HCT116 (cell line): Measurements from ENCODE around the gene MRPL20. TPM values are rescaled to one million over a fixed set of nuclear protein-coding genes. Genes with fewer than 3 reads are reported as not detected.

Experiments used
- ATAC-seq: fragments of 200-7000 bp; cut with Tn5 transposase; 2 replicates; pipeline ENCODE4 v1.9.1; 2020; ENCODE audit warnings: mild to moderate bottlenecking, moderate library complexity
- BruUV-seq: library from RNA; stranded (reverse); fragments of 400-500 nt; replicated peaks from 2 replicates; lab custom pipeline; 2021; lab: Mats Ljungman, UMichigan
- CTCF ChIA-PET: fragments of 300-600 bp; sonication (Branson Sonifier 250); formaldehyde crosslinking; loops from one replicate; lab custom pipeline; 2021; ENCODE audit warnings: antibody characterized with exemption; lab: Charles Lee
- POLR2A ChIA-PET: fragments of 300-600, 350-600 bp; sonication (Branson Sonifier 250); formaldehyde crosslinking; loops from one replicate; lab custom pipeline; 2021; ENCODE audit warnings: antibody characterized with exemption; lab: Charles Lee
- RAD21 ChIA-PET, 2 experiments: fragments of 300-600 bp; sonication (Branson Sonifier 250); formaldehyde crosslinking; loops; one replicate each; lab custom pipeline; 2023; ENCODE audit warnings: low total read pairs in 2 of 2; ENCODE audit not compliant: uncharacterized antibody in 2 of 2, unreplicated experiment in 2 of 2, low non-redundant PET in 1 of 2; lab: Charles Lee
- DNase-seq: peaks from one replicate; pipeline ENCODE4 v3.0.0-alpha.2; 2010; ENCODE audit warnings: low read depth, low spot score
- H2AFZ ChIP-seq: fragments of 200-600 bp; shearing (Covaris generic), sonication (generic); 2 replicates; pipeline ENCODE4 v1.6.1; 2017; ENCODE audit warnings: low read depth, mixed run types, mixed read lengths, antibody characterized with exemption, low read length; ENCODE audit not compliant: poor library complexity, severe bottlenecking
- H3K27ac ChIP-seq: 2 replicates; pipeline ENCODE4 v1.5.1; 2012; ENCODE audit warnings: low read depth, low read length
- H3K27me3 ChIP-seq: fragments of 200-600 bp; sonication (generic); 2 replicates; pipeline ENCODE4 v1.6.1; 2016; ENCODE audit warnings: mixed run types, low read length, mixed read lengths; ENCODE audit not compliant: insufficient read depth
- H3K36me3 ChIP-seq, 2 experiments: fragments of 200-500 bp in 1 of 2; fragments of 200-600 bp in 1 of 2; sonication (Bioruptor generic) in 1 of 2; sonication (generic) in 1 of 2; 2 replicates each; pipeline versions ENCODE4 v1.5.1 to v1.6.1; 2014 to 2016; ENCODE audit warnings: low read length in 2 of 2, inconsistent platforms in 1 of 2, mixed read lengths in 1 of 2, mixed run types in 1 of 2; ENCODE audit not compliant: insufficient read depth in 2 of 2, control insufficient read depth in 1 of 2
- H3K4me1 ChIP-seq, 2 experiments: fragments of 200-600 bp in 1 of 2; sonication (generic) in 1 of 2; 2 replicates each; pipeline versions ENCODE4 v1.5.1 to v1.6.1; 2012 to 2017; ENCODE audit warnings: low read length in 2 of 2, inconsistent platforms in 1 of 2, mild to moderate bottlenecking in 1 of 2, mixed read lengths in 1 of 2, mixed run types in 1 of 2, moderate library complexity in 1 of 2; ENCODE audit not compliant: insufficient read depth in 2 of 2, control insufficient read depth in 1 of 2
- H3K4me2 ChIP-seq: fragments of 200-600 bp; sonication (generic); 2 replicates; pipeline ENCODE4 v1.6.1; 2017; ENCODE audit warnings: mixed run types, low read length, mixed read lengths
- H3K4me3 ChIP-seq, 2 experiments: fragments of 200-600 bp in 1 of 2; sonication (generic) in 1 of 2; replicated peaks in 1 of 2; 2 replicates each; pipeline ENCODE4 v1.5.1; 2011 to 2016; ENCODE audit warnings: low read length in 2 of 2, control low read depth in 1 of 2, low read depth in 1 of 2, mild to moderate bottlenecking in 1 of 2, mixed read lengths in 1 of 2, mixed run types in 1 of 2
- H3K79me2 ChIP-seq: fragments of 200-600 bp; sonication (generic); 2 replicates; pipeline ENCODE4 v1.6.1; 2017; ENCODE audit warnings: mild to moderate bottlenecking, mixed run types, low read length, moderate library complexity, mixed read lengths; ENCODE audit not compliant: insufficient read depth
- H3K9ac ChIP-seq: fragments of 200-600 bp; sonication (generic); 2 replicates; pipeline ENCODE4 v1.6.1; 2016; ENCODE audit warnings: low read length, mixed read lengths
- H3K9me2 ChIP-seq: fragments of 200-600 bp; sonication (generic), shearing (Covaris generic); 2 replicates; pipeline ENCODE4 v1.6.1; 2017; ENCODE audit warnings: mixed run types, mild to moderate bottlenecking, moderate library complexity; ENCODE audit not compliant: insufficient read depth
- H3K9me3 ChIP-seq, 2 experiments: fragments of 200-500 bp in 1 of 2; fragments of 200-600 bp in 1 of 2; sonication (Bioruptor generic) in 1 of 2; sonication (generic) in 1 of 2; 2 replicates each; pipeline ENCODE4 v1.6.1; 2014 to 2017; ENCODE audit warnings: low read length in 2 of 2, mixed read lengths in 2 of 2, inconsistent platforms in 1 of 2, low read depth in 1 of 2, mild to moderate bottlenecking in 1 of 2, mixed run types in 1 of 2, moderate library complexity in 1 of 2; ENCODE audit not compliant: control insufficient read depth in 1 of 2, insufficient read depth in 1 of 2
- H4K20me1 ChIP-seq: fragments of 200-600 bp; sonication (generic), shearing (Covaris generic); 2 replicates; pipeline ENCODE4 v1.6.1; 2017; ENCODE audit warnings: mixed run types, mild to moderate bottlenecking, moderate library complexity; ENCODE audit not compliant: insufficient read depth
- ATF3 ChIP-seq: IDR thresholded peaks from 2 replicates; pipeline ENCODE4 v1.6.1; 2012
- CBX3 ChIP-seq: IDR thresholded peaks from 2 replicates; pipeline ENCODE4 v1.6.1; 2012; ENCODE audit warnings: low read depth
- EGR1 ChIP-seq: IDR thresholded peaks from 2 replicates; pipeline ENCODE4 v1.6.1; 2012; ENCODE audit warnings: low read depth
- ELF1 ChIP-seq: IDR thresholded peaks from 2 replicates; pipeline ENCODE4 v1.6.1; 2012; ENCODE audit warnings: low read depth, borderline replicate concordance
- EZH2 ChIP-seq: fragments of 200-600 bp; sonication (generic); IDR thresholded peaks from 2 replicates; pipeline ENCODE4 v1.6.1; 2017; ENCODE audit warnings: antibody characterized with exemption, mixed run types
- FOSL1 ChIP-seq: IDR thresholded peaks from 2 replicates; pipeline ENCODE4 v1.6.1; 2012; ENCODE audit warnings: low read depth
- JUND ChIP-seq: IDR thresholded peaks from 2 replicates; pipeline ENCODE4 v1.6.1; 2012
- MAX ChIP-seq: IDR thresholded peaks from 2 replicates; pipeline ENCODE4 v1.6.1; 2012
- POLR2A ChIP-seq: IDR thresholded peaks from 2 replicates; pipeline ENCODE4 v1.7.0; 2011; ENCODE audit warnings: borderline replicate concordance; ENCODE audit not compliant: insufficient read depth, insufficient read length; ENCODE audit errors: extremely low read depth
- POLR2AphosphoS5 ChIP-seq: IDR thresholded peaks from 2 replicates; pipeline ENCODE4 v1.6.1; 2011; ENCODE audit warnings: mild to moderate bottlenecking, low read depth, low read length, moderate library complexity
- RAD21 ChIP-seq: IDR thresholded peaks from 2 replicates; pipeline ENCODE4 v1.6.1; 2012; ENCODE audit warnings: low read depth, mild to moderate bottlenecking
- REST ChIP-seq: IDR thresholded peaks from 2 replicates; pipeline ENCODE4 v1.6.1; 2012; ENCODE audit warnings: low read depth
- SIN3A ChIP-seq: IDR thresholded peaks from 2 replicates; pipeline ENCODE4 v1.6.1; 2012; ENCODE audit warnings: low read depth
- SP1 ChIP-seq: IDR thresholded peaks from 2 replicates; pipeline ENCODE4 v1.6.1; 2012; ENCODE audit warnings: low read depth
- TCF7L2 ChIP-seq: IDR thresholded peaks from 2 replicates; pipeline ENCODE4 v1.7.0; 2011; ENCODE audit warnings: borderline replicate concordance, inconsistent platforms; ENCODE audit not compliant: insufficient read depth, insufficient read length; ENCODE audit errors: extremely low read depth
- YY1 ChIP-seq: IDR thresholded peaks from 2 replicates; pipeline ENCODE4 v1.6.1; 2011; ENCODE audit warnings: low read length, low read depth, moderate library complexity, mild to moderate bottlenecking; ENCODE audit not compliant: insufficient replicate concordance; ENCODE audit errors: extremely low read depth
- ZBTB33 ChIP-seq: IDR thresholded peaks from 2 replicates; pipeline ENCODE4 v1.6.1; 2011; ENCODE audit warnings: mild to moderate bottlenecking, low read length, moderate library complexity; ENCODE audit not compliant: insufficient replicate concordance; ENCODE audit errors: extremely low read depth
- ZFX ChIP-seq: fragments of 450-650 bp; IDR thresholded peaks from 2 replicates; pipeline ENCODE4 v1.6.1; 2017
- ZNF274 ChIP-seq: fragments of 200-500 bp; sonication (Bioruptor generic); IDR thresholded peaks from 2 replicates; pipeline ENCODE4 v1.6.1; 2014; ENCODE audit warnings: mild to moderate bottlenecking, low read depth, low read length, inconsistent platforms
- intact Hi-C: fragments of 100-400 bp; cut with micrococcal nuclease; formaldehyde crosslinking; loops from 2 replicates; pipeline ENCODE4 v1.10.0; 2022
- total RNA-seq: library from RNA; stranded (reverse); gene quantifications from one replicate; pipeline ENCODE4 v1.2.1, GENCODE V29; 2021; ENCODE audit not compliant: unreplicated experiment
- TF ChIP-seq, protein P1 (sequence below), 3 experiments: fragments of 200-600 bp in 1 of 3; sonication (generic) in 1 of 3; IDR thresholded peaks in 2 of 3; conservative IDR thresholded peaks in 1 of 3; 2 replicates each; pipeline ENCODE4 v1.5.1; 2012 to 2017; ENCODE audit warnings: low read depth in 2 of 3, low read length in 2 of 3, antibody characterized with exemption in 1 of 3, borderline replicate concordance in 1 of 3, control low read depth in 1 of 3, mild to moderate bottlenecking in 1 of 3, mixed read lengths in 1 of 3, mixed run types in 1 of 3, moderate library complexity in 1 of 3; ENCODE audit not compliant: insufficient read depth in 1 of 3

MRPL20 gene
- total RNA-seq, 1 experiment from 2014 or later: 131 TPM

DNA sequence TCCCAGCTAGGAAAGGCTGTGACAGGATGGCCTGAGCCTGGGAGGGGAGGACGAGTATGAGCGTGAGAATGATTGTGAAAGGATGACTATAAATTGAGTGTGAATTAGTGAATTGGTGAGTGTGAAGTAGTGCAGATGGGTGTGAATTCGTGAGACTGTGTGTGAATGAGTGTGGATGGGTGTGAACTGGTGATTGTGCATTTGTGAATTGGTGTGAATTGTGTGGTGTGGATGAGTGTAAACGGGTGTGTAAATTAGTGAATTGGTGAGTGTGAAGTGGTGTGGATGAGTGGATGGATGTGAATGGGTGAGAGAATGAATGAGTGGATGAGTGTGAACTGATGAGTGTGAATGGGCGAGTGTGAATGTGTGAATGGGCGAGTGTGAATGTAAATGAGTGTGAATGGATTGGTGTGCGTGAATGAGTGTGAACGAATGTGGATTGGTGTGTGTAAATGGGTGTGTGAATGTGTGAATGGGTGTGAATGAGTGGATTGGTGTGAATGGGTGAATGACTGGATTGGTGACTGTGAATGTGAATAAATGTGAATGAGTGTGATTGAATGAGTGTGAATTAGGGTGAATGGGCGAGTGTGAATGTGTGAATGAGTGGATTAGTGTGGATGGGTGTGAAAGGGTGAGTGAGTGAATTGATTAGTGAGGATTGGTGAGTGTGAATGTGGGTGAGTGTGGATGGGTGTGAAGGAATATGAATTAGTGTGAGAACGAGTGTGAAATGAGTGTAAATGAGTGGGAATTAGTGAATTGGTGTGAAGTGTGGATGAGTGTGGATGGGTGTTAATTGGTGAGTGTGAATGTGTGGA lies 41.0 kb downstream of the MRPL20 start:
- H3K9ac ChIP-seq: no peak overlapping the region
- no TSS peak for BruUV-seq
- no peak overlapping the region for H3K27ac ChIP-seq
- no peaks in the 10 kb centered on the region for H3K36me3 ChIP-seq
- RAD21 ChIA-PET: no interaction called here
- H3K4me3 ChIP-seq: no peak overlapping the region
- no peak for TF ChIP-seq CBX3
- no peak for TF ChIP-seq REST
- TF ChIP-seq JUND: no peak
- no peak for TF ChIP-seq POLR2A
- no peak for TF ChIP-seq ELF1
- no peak for TF ChIP-seq EGR1
- TF ChIP-seq, protein P1, sequence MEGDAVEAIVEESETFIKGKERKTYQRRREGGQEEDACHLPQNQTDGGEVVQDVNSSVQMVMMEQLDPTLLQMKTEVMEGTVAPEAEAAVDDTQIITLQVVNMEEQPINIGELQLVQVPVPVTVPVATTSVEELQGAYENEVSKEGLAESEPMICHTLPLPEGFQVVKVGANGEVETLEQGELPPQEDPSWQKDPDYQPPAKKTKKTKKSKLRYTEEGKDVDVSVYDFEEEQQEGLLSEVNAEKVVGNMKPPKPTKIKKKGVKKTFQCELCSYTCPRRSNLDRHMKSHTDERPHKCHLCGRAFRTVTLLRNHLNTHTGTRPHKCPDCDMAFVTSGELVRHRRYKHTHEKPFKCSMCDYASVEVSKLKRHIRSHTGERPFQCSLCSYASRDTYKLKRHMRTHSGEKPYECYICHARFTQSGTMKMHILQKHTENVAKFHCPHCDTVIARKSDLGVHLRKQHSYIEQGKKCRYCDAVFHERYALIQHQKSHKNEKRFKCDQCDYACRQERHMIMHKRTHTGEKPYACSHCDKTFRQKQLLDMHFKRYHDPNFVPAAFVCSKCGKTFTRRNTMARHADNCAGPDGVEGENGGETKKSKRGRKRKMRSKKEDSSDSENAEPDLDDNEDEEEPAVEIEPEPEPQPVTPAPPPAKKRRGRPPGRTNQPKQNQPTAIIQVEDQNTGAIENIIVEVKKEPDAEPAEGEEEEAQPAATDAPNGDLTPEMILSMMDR (IDR thresholded peaks at IDR 0.05 in 2 of 3, conservative IDR thresholded peaks at IDR 0.05 in 1 of 3; ENCODE audit: borderline replicate concordance in 1 of 3, insufficient read depth in 1 of 3, low read depth in 2 of 3, low read length in 2 of 3): no peak
- TF ChIP-seq ATF3: no peak
- TF ChIP-seq YY1: no peak
- no peak for TF ChIP-seq RAD21
- TF ChIP-seq ZBTB33: no peak
- TF ChIP-seq FOSL1: no peak
- no peak for TF ChIP-seq EZH2
- no peak for TF ChIP-seq ZFX
- TF ChIP-seq TCF7L2: no peak
- TF ChIP-seq ZNF274: no peak
- no peak for TF ChIP-seq SIN3A
- no peak for TF ChIP-seq MAX
- TF ChIP-seq SP1: no peak
- TF ChIP-seq POLR2AphosphoS5: no peak
- no peaks in the 10 kb centered on the region for H4K20me1 ChIP-seq
- peaks cover 0 to 16% of the 10 kb centered on the region in 2 experiments; a peak in 1 of 4 replicates for H3K9me3 ChIP-seq
- no peak overlapping the region for H3K4me2 ChIP-seq
- H3K27me3 ChIP-seq: no peaks in the 10 kb centered on the region
- H3K79me2 ChIP-seq: no peaks in the 10 kb centered on the region
- no peak for DNase-seq
- 0 out of 2 replicates have a peak, but pooled peaks cover 3% of the 10 kb centered on the region for H3K9me2 ChIP-seq
- no peak for ATAC-seq
- peaks cover 7 to 19% of the 10 kb centered on the region in 2 experiments for H3K4me1 ChIP-seq
- CTCF ChIA-PET: no interaction called here
- H2AFZ ChIP-seq: no peak overlapping the region
- intact Hi-C loops: no loop called here
- POLR2A ChIA-PET: no interaction called here
